ENCODE data around the gene TTC39A. TPM values are rescaled to one million over a fixed set of nuclear protein-coding genes. Genes with fewer than 3 reads are reported as not detected.

The TTC39A gene
- total and polyA plus RNA-seq, 11 donors = 8.4 to 29.2 (median 23.2) TPM

DNA sequence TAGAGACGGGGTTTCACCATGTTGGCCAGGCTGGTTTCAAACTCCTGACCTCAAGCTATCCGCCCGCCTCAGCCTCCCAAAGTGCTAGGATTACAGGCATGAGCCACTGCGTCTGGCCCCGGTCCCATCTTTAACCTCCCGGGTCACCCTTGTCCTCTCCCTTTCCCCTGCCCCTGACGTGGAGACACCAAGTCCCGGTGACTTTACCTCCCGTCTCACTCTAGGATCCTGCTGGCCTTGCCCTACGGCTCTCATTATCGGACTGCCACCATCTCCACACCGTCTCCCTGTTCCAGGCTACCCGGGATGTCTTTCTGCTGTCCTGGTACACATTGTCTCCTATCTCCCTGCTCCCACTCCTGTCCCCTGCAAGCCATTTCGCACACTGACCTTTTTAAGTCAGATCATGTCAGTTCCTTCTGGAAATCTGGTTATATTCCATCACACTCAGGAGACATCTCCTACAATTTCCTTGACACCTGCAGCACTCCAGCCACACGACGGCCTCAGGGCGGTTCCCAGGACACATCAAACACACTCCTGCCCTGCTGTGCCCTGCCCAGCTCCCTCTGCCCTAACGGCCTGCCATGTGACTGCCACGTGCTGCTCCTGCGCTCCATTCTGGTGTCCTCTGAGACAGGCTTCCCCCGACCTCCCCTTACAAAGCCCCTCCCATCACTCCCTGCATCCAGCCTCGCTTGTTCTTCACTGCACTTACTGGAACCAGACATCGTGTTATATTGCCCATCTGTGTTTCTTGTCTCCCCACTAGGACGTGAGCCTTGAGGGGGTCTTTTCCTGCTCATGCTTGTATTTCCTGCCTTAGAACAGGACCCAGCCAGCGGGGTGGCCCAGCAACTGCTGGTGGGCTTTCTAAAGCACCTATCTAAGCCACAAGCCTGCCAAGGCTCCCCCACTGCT, 32.7 kb downstream of the TTC39A start:
- H3K27ac ChIP-seq = peak overlapping the region in 4 of 12 donors; percentile 1 to 27 (median 8)
- no peaks in the 10 kb centered on the region for H3K9me3 ChIP-seq
- ATAC-seq (peak; percentile 7 to 31 (median 21)), DNase-seq (no peak)
- peak overlapping the region in 11 of 12 donors; percentile 19 to 74 (median 51) for H3K4me3 ChIP-seq
- intact Hi-C loops (cut with DNase I) = loop anchor here in 9 of 10 donors (2.0 to 10.0 kb wide), 6 partner anchors 60 to 105 kb away; partner anchors contain the start of gene RNF11 (in 5 of the 9)
- H3K36me3 ChIP-seq = no peaks in the 10 kb centered on the region
- no peak for TF ChIP-seq POLR2A (IDR thresholded peaks at IDR 0.05)
- TF ChIP-seq, protein P1, sequence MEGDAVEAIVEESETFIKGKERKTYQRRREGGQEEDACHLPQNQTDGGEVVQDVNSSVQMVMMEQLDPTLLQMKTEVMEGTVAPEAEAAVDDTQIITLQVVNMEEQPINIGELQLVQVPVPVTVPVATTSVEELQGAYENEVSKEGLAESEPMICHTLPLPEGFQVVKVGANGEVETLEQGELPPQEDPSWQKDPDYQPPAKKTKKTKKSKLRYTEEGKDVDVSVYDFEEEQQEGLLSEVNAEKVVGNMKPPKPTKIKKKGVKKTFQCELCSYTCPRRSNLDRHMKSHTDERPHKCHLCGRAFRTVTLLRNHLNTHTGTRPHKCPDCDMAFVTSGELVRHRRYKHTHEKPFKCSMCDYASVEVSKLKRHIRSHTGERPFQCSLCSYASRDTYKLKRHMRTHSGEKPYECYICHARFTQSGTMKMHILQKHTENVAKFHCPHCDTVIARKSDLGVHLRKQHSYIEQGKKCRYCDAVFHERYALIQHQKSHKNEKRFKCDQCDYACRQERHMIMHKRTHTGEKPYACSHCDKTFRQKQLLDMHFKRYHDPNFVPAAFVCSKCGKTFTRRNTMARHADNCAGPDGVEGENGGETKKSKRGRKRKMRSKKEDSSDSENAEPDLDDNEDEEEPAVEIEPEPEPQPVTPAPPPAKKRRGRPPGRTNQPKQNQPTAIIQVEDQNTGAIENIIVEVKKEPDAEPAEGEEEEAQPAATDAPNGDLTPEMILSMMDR (IDR thresholded peaks at IDR 0.05) = no peak
- 71 to 77% (median 73%) methylated on average over 25 of the region's 25 CpGs for WGBS, 4 donors
- no peaks in the 10 kb centered on the region for H3K27me3 ChIP-seq
- H3K4me1 ChIP-seq = peaks cover 0 to 16% (median 11%) of the 10 kb centered on the region in 12 donors

DNA sequence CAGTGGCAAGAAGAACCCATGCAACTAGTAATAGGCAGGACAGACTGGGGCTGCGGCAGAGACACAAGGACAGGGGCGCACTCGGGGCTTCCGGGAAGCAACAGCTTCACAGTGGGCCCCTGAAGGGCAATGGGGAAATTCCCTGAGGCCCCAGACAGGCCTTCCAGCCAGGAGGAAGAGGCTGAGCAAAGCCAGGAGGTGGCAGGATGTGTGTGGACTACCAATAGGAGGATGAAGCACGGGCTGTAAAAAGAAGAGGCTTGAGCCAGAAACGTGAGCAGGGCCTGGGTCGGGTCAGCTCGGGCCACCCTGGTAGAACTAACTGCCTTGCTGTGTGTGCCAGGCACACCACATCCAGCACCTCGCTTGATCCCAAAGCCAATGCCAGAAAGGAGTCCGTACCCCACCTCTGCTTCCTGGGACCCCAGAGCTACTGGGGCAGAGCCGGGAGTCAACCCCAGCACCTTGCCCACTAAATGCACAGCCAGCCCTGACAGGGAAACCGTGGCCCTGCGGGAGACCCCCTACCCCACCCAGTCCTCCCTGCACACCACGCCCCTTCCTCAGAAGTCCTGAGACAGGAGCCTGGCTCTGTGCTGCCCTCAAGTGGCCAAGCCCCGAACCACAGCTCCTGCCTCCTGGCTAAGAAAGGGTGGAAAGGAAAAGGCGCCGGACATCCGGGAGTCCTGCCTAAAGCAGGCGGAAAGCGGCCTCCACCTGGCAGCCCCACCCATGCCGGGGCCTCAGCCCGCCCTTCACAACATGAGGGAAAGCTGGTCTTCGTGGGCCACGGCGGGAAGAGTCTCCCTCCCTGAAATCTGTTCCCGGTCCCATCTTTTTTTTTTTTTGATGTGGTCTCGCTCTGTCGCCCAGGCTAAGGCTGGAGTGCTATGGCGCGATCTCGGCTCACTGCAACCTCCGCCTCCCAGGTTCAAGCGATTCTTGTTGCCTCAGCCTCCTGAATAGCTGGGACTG, 33.7 kb downstream of the TTC39A start:
- DNase-seq (peak; percentile 81 to 90 (median 84)), ATAC-seq (peak; percentile 65 to 87 (median 84))
- Histone ChIP-seq H3K27me3 (no peaks in the 10 kb centered on the region), H3K4me3 (peak overlapping the region in 11 of 12 donors; percentile 19 to 74 (median 51)), H3K4me1 (peaks cover 0 to 16% (median 11%) of the 10 kb centered on the region in 12 donors), H3K27ac (peak overlapping the region in 4 of 12 donors; percentile 1 to 27 (median 8)), H3K36me3 (no peaks in the 10 kb centered on the region), H3K9me3 (no peaks in the 10 kb centered on the region)
- TF ChIP-seq, protein P1 (IDR thresholded peaks at IDR 0.05) = peak; percentile 93 to 99 (median 97)
- TF ChIP-seq POLR2A (IDR thresholded peaks at IDR 0.05) = no peak
- 16 to 26% (median 23%) methylated on average over 28 to 33 of the region's 33 CpGs for WGBS, 4 donors
- intact Hi-C loops (cut with DNase I) = loop anchor here (1.0 to 10.0 kb wide), 7 partner anchors 59 to 104 kb away; partner anchors contain the start of gene RNF11 (in 5 of the 10)

DNA sequence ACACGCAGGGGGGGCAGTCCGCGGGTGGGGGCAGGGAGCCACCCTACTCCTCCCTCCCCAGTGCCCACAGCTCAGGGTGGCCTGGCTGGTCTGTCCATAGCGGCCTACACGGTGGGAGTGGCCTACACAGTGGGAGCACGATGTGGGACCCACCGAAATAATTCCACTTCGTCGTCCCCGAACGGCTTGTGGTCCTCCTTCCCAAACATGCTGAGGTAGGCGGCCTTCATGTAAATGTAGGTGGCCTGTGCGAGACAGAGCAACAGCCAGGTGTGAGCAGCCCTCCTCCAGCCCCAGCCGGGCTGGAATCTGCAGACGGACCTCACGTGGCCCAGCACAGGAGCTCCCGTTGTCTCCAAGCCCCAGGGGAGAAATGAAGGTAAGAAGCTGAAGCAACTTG, 34.4 kb downstream of the TTC39A start:
- DNase-seq (peak in 1 of 5 donors; percentile 36), ATAC-seq (peak in 1 of 4 donors; percentile 25)
- TF ChIP-seq, protein P1 (IDR thresholded peaks at IDR 0.05) = no peak
- TF ChIP-seq POLR2A (IDR thresholded peaks at IDR 0.05) = no peak
- H3K9me3 ChIP-seq = no peaks in the 10 kb centered on the region
- no peak overlapping the region for H3K4me3 ChIP-seq
- peaks cover 0 to 16% (median 11%) of the 10 kb centered on the region in 12 donors for H3K4me1 ChIP-seq
- 92 to 97% (median 94%) methylated on average over 15 to 17 of the region's 17 CpGs for WGBS, 4 donors
- no peak overlapping the region for H3K27ac ChIP-seq
- no peaks in the 10 kb centered on the region for H3K27me3 ChIP-seq
- intact Hi-C loops (cut with DNase I) = loop anchor here (1.0 to 10.0 kb wide), 7 partner anchors 59 to 104 kb away; partner anchors contain the start of gene RNF11 (in 5 of the 10)
- H3K36me3 ChIP-seq = no peaks in the 10 kb centered on the region
